Body of pancreas (tissue), 4 donors: Measurements from ENCODE around the gene EPM2AIP1. TPM values are rescaled to one million over a fixed set of nuclear protein-coding genes. Genes with fewer than 3 reads are reported as not detected.
A peak's percentile ranks its signal among the peaks of the same experiment; 100 is the strongest.
"Not testable (repeated sequence)": the region's sequence is repeated elsewhere in the genome, so short reads cannot be mapped to it uniquely, and the experiment has no call there.

Experiments
- ATAC-seq: fragments of 150-250 bp; one replicate; pipeline ENCODE4 v1.9.1; 2016
- DNase-seq, 4 donors: peaks; one replicate each; pipeline ENCODE4 v3.0.0-alpha.2; 2019
- H3K27ac ChIP-seq, 4 donors: fragments of 200-600 bp; sonication (generic); 1 replicate in 3 of 4; 2 replicates in 1 of 4; pipeline versions ENCODE4 v1.5.1 to v1.6.1; 2016 to 2019; ENCODE audit warnings: mild to moderate bottlenecking in 1 of 4, mixed read lengths in 1 of 4, moderate library complexity in 1 of 4
- H3K27me3 ChIP-seq, 2 donors: fragments of 200-600 bp; sonication (generic); one replicate each; pipeline ENCODE4 v1.6.0; 2016; ENCODE audit warnings: mild to moderate bottlenecking in 1 of 2
- H3K36me3 ChIP-seq, 2 donors: fragments of 200-600 bp; sonication (generic); replicated peaks in 1 of 2; 2 replicates each; pipeline ENCODE4 v1.5.1; 2016; ENCODE audit warnings: low read depth in 2 of 2; ENCODE audit not compliant: insufficient read depth in 1 of 2
- H3K4me1 ChIP-seq: fragments of 200-600 bp; sonication (generic); one replicate; pipeline ENCODE4 v1.6.0; 2016
- H3K4me3 ChIP-seq, 2 donors: fragments of 200-600 bp; sonication (generic); 1 replicate in 1 of 2; 2 replicates in 1 of 2; pipeline ENCODE4 v1.5.1; 2016 to 2019
- H3K9me3 ChIP-seq, 3 donors: fragments of 200-600 bp; sonication (generic); 1 replicate in 2 of 3; 2 replicates in 1 of 3; pipeline ENCODE4 v1.5.1; 2016
- CTCF ChIP-seq, 7 experiments: fragments of 450-650 bp in 4 of 7; fragments of 200-600 bp in 3 of 7; sonication (generic) in 3 of 7; IDR thresholded peaks; one replicate each; pipeline ENCODE4 v1.5.1; 2016 to 2019; ENCODE audit warnings: antibody characterized with exemption in 7 of 7
- POLR2A ChIP-seq, 3 donors: fragments of 450-650 bp; IDR thresholded peaks; one replicate each; pipeline ENCODE4 v1.6.1; 2016; ENCODE audit warnings: antibody characterized with exemption in 3 of 3, mild to moderate bottlenecking in 2 of 3
- WGBS, 2 donors: methylation state at CpG; one replicate each; pipeline ENCODE4 v1.1.5; 2017; 5-methylcytosine and 5-hydroxymethylcytosine counted together
- intact Hi-C: fragments of 100-400 bp; cut with DNase I; formaldehyde crosslinking; loops from one replicate; pipeline ENCODE4 v1.15.1; 2023
- total RNA-seq, 2 donors: library from RNA; depleted of rRNA; stranded (reverse); fragments of >200 nt; gene quantifications; one replicate each; pipeline ENCODE4 v1.1.0, GENCODE V29; 2016

EPM2AIP1 gene
- total RNA-seq, result 10 to 100 TPM in 1 of 2 donors, 1 to 10 TPM in 1; 9.1 to 10.9 TPM

DNA sequence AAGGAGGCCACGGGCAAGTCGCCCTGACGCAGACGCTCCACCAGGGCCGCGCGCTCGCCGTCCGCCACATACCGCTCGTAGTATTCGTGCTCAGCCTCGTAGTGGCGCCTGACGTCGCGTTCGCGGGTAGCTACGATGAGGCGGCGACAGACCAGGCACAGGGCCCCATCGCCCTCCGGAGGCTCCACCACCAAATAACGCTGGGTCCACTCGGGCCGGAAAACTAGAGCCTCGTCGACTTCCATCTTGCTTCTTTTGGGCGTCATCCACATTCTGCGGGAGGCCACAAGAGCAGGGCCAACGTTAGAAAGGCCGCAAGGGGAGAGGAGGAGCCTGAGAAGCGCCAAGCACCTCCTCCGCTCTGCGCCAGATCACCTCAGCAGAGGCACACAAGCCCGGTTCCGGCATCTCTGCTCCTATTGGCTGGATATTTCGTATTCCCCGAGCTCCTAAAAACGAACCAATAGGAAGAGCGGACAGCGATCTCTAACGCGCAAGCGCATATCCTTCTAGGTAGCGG, at the start of gene EPM2AIP1:
Gene EPM2AIP1 (minus strand): TSS at position 326 of the 520 bp plus-strand sequence. CDS start 54 bp downstream, at position 272.
- peak within 1 kb of the TSS; percentile 38 to 41 for H3K4me3 ChIP-seq
- WGBS, 2 donors, result 0% methylated on average over 5 to 48 of the region's 48 CpGs
- peaks cover 0 to 2% of the 10 kb centered on the region in 2 donors for H3K36me3 ChIP-seq
- no peaks in the 10 kb centered on the region for H3K27me3 ChIP-seq
- ATAC-seq, result peak; percentile 40
- peaks cover 52% of the 10 kb centered on the region for H3K4me1 ChIP-seq
- peak in 1 of 4 donors; percentile 99 for DNase-seq
- TF ChIP-seq POLR2A (IDR thresholded peaks at IDR 0.05) (peak; percentile 88 to 95 (median 95)), CTCF (IDR thresholded peaks at IDR 0.05) (peak in 4 of 7 experiments; percentile 35 to 53 (median 46))
- H3K27ac ChIP-seq, result peak within 1 kb of the TSS; percentile 93 to 99 (median 95)
- no peaks in the 10 kb centered on the region for H3K9me3 ChIP-seq
- intact Hi-C loops, result no loop called here

DNA sequence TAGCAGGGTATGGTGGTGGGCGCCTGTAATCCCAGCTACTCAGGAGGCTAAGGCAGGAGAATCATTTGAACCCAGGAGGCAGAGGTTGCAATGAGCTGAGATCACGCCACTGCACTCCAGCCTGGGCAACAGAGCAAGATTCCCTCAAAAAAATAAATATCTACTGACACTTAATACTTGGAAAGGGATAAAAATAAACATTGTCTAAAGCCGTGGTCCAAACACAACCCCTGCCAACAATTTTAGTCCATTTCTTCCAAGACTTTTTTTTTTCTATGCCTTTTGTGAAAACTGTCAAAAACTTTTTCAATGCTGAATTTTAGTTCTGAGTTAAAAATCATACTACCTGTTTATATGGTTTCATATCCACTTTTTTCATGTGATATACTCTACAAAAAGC, 49.8 kb upstream of the EPM2AIP1 start:
- intact Hi-C loops, H3K4me3 ChIP-seq, H3K27ac ChIP-seq, ATAC-seq, H3K9me3 ChIP-seq, H3K4me1 ChIP-seq, H3K27me3 ChIP-seq, DNase-seq: not testable (repeated sequence)
- 69 to 73% methylated on average over 3 of the region's 3 CpGs for WGBS, 2 donors
- H3K36me3 ChIP-seq, result peaks cover 8 to 16% of the 10 kb centered on the region in 2 donors

GRCh38 chr3:37041546-37042195, 48.7 kb upstream of the EPM2AIP1 start:
- no peaks in the 10 kb centered on the region for H3K27me3 ChIP-seq
- TF ChIP-seq POLR2A (IDR thresholded peaks at IDR 0.05), result no peak
- no peak for TF ChIP-seq CTCF (IDR thresholded peaks at IDR 0.05)
- H3K9me3 ChIP-seq, result no peaks in the 10 kb centered on the region
- peaks cover 0 to 12% of the 10 kb centered on the region in 2 donors for H3K36me3 ChIP-seq
- no peak for DNase-seq
- 63 to 73% methylated on average over 1 of the region's 1 CpG for whole genome bisulfite sequencing, 2 donors
- no peak overlapping the region for H3K27ac ChIP-seq
- no peak overlapping the region for H3K4me3 ChIP-seq
- intact Hi-C loops, result no loop called here
- ATAC-seq, result no peak
- no peaks in the 10 kb centered on the region for H3K4me1 ChIP-seq

- TF ChIP-seq POLR2A (IDR thresholded peaks at IDR 0.05) (no peak), CTCF (IDR thresholded peaks at IDR 0.05) (no peak)
- Histone ChIP-seq H3K27ac (no peak overlapping the region), H3K36me3 (peaks cover 0 to 12% of the 10 kb centered on the region in 2 donors), H3K4me3 (no peak overlapping the region), H3K9me3 (peaks cover 0 to 8% (median 0%) of the 10 kb centered on the region in 3 donors), H3K27me3 (no peaks in the 10 kb centered on the region), H3K4me1 (no peaks in the 10 kb centered on the region)
- intact Hi-C loops, result no loop called here
- ATAC-seq (no peak), DNase-seq (no peak)
- WGBS, 2 donors, result 87 to 92% methylated on average over 1 of the region's 1 CpG
Measured at GRCh38 chr3:37040231-37040630, 47.3 kb upstream of the EPM2AIP1 start.

GRCh38 chr3:37039161-37039846, 46.4 kb upstream of the EPM2AIP1 start:
- Histone ChIP-seq H3K4me3 (no peak overlapping the region), H3K4me1 (no peaks in the 10 kb centered on the region), H3K27ac (no peak overlapping the region), H3K27me3 (no peaks in the 10 kb centered on the region), H3K36me3 (peaks cover 0 to 10% of the 10 kb centered on the region in 2 donors), H3K9me3 (peaks cover 0 to 8% (median 0%) of the 10 kb centered on the region in 3 donors)
- no peak for ATAC-seq
- TF ChIP-seq CTCF (IDR thresholded peaks at IDR 0.05) (no peak), POLR2A (IDR thresholded peaks at IDR 0.05) (no peak)
- no peak for DNase-seq
- intact Hi-C loops, result no loop called here
- WGBS, 2 donors, result 93 to 94% methylated on average over 1 of the region's 1 CpG
